GM12874 (cell line): ENCODE data around the gene STAT2.

Experiments
- TF ChIP-seq, protein P1 (sequence below): IDR thresholded peaks from 2 replicates; pipeline ENCODE4 v1.5.1; 2011; ENCODE audit warnings: low read depth, mild to moderate bottlenecking, control low read depth, low read length, moderate library complexity; ENCODE audit not compliant: insufficient read depth

STAT2 gene

DNA sequence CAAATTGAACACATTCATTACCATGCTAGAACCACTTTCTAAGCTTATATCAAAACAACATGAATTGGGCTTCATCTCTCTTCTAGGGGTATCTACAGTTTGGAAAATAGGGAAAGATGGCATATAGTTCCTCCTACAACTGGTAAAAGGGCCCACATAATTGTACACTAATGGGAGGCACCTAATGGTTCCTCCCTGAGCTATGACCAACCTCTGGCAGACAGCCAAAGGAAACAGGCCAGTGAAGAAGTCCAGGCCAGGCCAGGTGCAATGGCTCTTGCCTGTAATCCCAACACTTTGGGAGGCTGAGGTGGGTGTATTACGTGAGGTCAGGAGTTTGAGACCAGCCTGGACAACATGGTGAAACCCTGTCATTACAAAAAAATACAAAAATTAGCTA lies 26.0 kb upstream of the STAT2 start:
- TF ChIP-seq, protein P1, sequence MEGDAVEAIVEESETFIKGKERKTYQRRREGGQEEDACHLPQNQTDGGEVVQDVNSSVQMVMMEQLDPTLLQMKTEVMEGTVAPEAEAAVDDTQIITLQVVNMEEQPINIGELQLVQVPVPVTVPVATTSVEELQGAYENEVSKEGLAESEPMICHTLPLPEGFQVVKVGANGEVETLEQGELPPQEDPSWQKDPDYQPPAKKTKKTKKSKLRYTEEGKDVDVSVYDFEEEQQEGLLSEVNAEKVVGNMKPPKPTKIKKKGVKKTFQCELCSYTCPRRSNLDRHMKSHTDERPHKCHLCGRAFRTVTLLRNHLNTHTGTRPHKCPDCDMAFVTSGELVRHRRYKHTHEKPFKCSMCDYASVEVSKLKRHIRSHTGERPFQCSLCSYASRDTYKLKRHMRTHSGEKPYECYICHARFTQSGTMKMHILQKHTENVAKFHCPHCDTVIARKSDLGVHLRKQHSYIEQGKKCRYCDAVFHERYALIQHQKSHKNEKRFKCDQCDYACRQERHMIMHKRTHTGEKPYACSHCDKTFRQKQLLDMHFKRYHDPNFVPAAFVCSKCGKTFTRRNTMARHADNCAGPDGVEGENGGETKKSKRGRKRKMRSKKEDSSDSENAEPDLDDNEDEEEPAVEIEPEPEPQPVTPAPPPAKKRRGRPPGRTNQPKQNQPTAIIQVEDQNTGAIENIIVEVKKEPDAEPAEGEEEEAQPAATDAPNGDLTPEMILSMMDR: no peak

- TF ChIP-seq, protein P1: no peak
Measured at GRCh38 chr12:56382611-56383010, 22.7 kb upstream of the STAT2 start.

DNA sequence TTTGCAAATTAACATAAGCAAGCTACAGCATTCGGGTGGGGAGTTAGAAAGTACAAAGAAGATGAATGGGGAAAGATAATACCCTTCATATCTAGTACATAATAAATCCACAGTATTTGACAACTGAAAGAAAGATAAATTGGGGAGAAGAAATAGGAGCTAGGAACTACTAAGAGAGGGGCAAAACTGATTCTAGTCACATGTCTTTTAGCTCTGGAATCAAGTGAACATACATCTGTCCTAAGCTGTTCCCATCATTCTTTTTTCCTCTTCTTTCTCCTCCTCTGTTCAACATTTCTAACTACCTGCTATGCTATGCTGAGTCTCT lies 18.0 kb upstream of the STAT2 start:
- TF ChIP-seq, protein P1: no peak

- TF ChIP-seq, protein P1: no peak
Measured at GRCh38 chr12:56377310-56377988, 17.5 kb upstream of the STAT2 start.

DNA sequence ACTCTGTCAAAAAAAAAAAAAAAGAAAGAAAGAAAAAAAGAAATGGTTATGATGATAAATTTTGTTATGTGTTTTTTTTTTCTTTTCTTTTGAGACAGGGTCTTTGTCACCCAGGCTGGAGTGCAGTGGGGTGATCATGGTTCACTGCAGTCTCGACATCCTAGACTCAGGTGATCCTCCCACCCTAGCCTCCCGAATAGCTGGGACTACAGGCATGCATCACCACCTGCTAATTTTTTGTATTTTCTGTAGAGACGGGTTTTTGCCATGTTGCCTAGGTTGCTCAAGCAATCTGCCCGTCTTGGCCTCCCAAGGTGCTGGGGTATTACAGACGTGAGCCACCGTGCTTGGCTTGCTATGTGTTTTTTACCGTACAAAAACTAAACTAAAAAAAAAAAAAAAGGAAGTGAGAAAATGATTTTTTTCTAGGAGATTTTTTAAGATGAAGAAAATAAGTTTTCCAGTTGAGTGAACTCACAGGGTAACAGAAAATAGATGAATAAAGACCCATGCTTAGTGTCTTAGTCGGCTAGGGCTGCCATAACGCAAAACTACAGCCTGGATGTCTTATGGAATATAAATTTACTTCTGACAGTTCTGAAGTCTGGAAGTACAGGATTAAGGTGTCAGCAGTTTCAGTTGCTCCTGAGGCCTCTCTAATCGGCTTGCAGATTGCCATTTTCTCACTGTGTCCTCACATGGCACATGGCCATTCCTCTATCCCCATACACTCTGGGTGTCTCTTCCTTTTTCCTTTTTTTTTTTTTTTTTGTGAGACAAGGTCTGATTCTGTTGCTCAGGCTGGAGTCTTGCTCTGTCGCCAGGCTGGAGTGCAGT lies 15.9 kb upstream of the STAT2 start:
- TF ChIP-seq, protein P1: no peak

DNA sequence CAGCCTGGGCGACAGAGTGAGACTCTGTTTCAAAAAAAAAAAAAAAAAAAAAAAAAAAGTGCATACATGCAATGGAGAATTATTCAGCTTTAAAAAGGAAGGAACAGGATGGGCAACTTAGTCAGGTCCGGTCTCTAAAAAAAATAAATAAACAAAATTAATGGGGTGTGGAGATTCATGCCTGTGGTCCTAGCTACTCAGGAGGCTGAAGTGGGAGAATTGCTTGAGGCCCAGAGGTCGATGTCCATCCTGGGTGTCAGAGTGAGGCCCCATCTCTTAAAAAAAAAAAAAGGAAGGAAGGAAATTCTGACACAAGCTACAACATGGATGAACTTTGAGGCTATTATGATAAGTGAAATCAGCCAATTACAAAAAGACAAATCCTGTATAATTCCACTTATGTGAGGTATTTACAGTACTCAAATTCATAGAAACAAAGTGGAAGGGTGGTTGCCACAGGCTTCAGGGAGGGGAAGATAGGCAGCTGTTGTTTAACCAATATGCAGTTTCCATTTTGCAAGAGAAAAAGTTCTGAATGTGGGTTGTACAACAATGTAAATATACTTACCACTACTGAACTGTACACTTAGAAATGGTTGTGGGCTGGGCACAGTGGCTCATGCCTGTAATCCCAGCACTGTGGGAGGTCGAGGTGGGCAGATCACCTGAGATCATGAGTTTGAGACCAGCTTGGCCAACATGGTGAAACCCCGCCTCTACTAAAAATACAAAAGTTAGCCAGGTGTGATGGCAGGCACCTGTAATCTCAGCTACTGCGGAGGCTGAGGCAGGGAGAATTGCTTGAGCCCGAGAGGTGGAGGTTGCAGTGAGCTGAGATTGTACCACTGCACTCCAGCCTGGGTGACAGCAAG lies 15.1 kb upstream of the STAT2 start:
- TF ChIP-seq, protein P1: no peak

- TF ChIP-seq, protein P1: no peak
Measured at GRCh38 chr12:56373515-56373914, 13.6 kb upstream of the STAT2 start.
